HEK293 (cell line): ENCODE results near the gene CCL4.
"Not testable (repeated sequence)": the region's sequence is repeated elsewhere in the genome, so short reads cannot be mapped to it uniquely, and the experiment has no call there.

Experiments used
- CTCF ChIA-PET: fragments of 350-600 bp; formaldehyde crosslinking; extraction: SDS; loops from one replicate; lab custom pipeline; 2021; ENCODE audit warnings: antibody characterized with exemption; lab: Yijun Ruan, JAX
- POLR2A ChIA-PET: fragments of 300-600 bp; formaldehyde crosslinking; extraction: SDS; loops from one replicate; lab custom pipeline; 2020; ENCODE audit warnings: antibody characterized with exemption, inconsistent platforms; lab: Yijun Ruan, JAX
- H3K27ac ChIP-seq: fragments of 200-500 bp; sonication (Bioruptor generic); 2 replicates; pipeline ENCODE4 v1.5.1; 2014; ENCODE audit warnings: low read depth, low read length, control low read depth, inconsistent platforms; ENCODE audit errors: extremely low read depth
- H3K36me3 ChIP-seq, 2 experiments: fragments of 200-500 bp in 1 of 2; sonication (Bioruptor generic) in 1 of 2; 1 replicate in 1 of 2; 2 replicates in 1 of 2; pipeline ENCODE4 v1.5.1; 2014 to 2017; ENCODE audit warnings: inconsistent platforms in 2 of 2, low read length in 2 of 2; ENCODE audit not compliant: control insufficient read depth in 2 of 2, insufficient read depth in 1 of 2
- H3K4me1 ChIP-seq: fragments of 200-500 bp; sonication (Bioruptor generic); 2 replicates; pipeline ENCODE4 v1.5.1; 2014; ENCODE audit warnings: mild to moderate bottlenecking, low read length, inconsistent platforms; ENCODE audit not compliant: control insufficient read depth, insufficient read depth
- H3K4me3 ChIP-seq: 2 replicates; pipeline ENCODE4 v1.5.1; 2011; ENCODE audit warnings: low read depth, mild to moderate bottlenecking, control low read depth, low read length, moderate library complexity
- H3K9me3 ChIP-seq: fragments of 200-500 bp; sonication (Bioruptor generic); 2 replicates; pipeline ENCODE4 v1.5.1; 2014; ENCODE audit warnings: low read depth, low read length, inconsistent platforms; ENCODE audit not compliant: control insufficient read depth, insufficient read depth
- ELK4 ChIP-seq: IDR thresholded peaks from 2 replicates; pipeline ENCODE4 v1.6.1; 2011; ENCODE audit warnings: mild to moderate bottlenecking, low read depth, low read length, borderline replicate concordance
- HOXC10 ChIP-seq: sonication (generic); formaldehyde crosslinking; IDR thresholded peaks from 2 replicates; pipeline ENCODE4 v1.8.1; 2023; ENCODE audit warnings: mild to moderate bottlenecking, missing genetic modification reagents
- INSM2 ChIP-seq: fragments of 450-650 bp; formaldehyde crosslinking; IDR thresholded peaks from 2 replicates; pipeline ENCODE4 v1.5.1; 2016; ENCODE audit warnings: missing biosample characterization, missing genetic modification characterization
- KLF9 ChIP-seq: fragments of 450-650 bp; formaldehyde crosslinking; IDR thresholded peaks from 2 replicates; pipeline ENCODE4 v1.5.1; 2016; ENCODE audit warnings: missing biosample characterization, missing genetic modification characterization, low read depth
- OSR2 ChIP-seq: fragments of 450-650 bp; formaldehyde crosslinking; IDR thresholded peaks from 2 replicates; pipeline ENCODE4 v1.5.1; 2016; ENCODE audit warnings: missing biosample characterization, missing genetic modification characterization
- PRDM1 ChIP-seq: fragments of 450-650 bp; formaldehyde crosslinking; IDR thresholded peaks from 2 replicates; pipeline ENCODE4; 2016; ENCODE audit warnings: missing biosample characterization, missing genetic modification characterization
- SP7 ChIP-seq: fragments of 450-650 bp; formaldehyde crosslinking; IDR thresholded peaks from 2 replicates; pipeline ENCODE4 v1.5.1; 2016; ENCODE audit warnings: missing biosample characterization, missing genetic modification characterization
- ZNF148 ChIP-seq: fragments of 450-650 bp; formaldehyde crosslinking; IDR thresholded peaks from 2 replicates; pipeline ENCODE4 v1.5.0; 2017; ENCODE audit warnings: missing biosample characterization, missing genetic modification characterization, borderline replicate concordance
- ZNF157 ChIP-seq: fragments of 450-650 bp; formaldehyde crosslinking; IDR thresholded peaks from 2 replicates; pipeline ENCODE4 v1.5.1; 2016; ENCODE audit warnings: missing biosample characterization, missing genetic modification characterization
- ZNF2 ChIP-seq: fragments of 450-650 bp; formaldehyde crosslinking; IDR thresholded peaks from 2 replicates; pipeline ENCODE4 v1.5.1; 2016; ENCODE audit warnings: missing biosample characterization, missing genetic modification characterization
- ZNF366 ChIP-seq: fragments of 450-650 bp; formaldehyde crosslinking; conservative IDR thresholded peaks from 2 replicates; pipeline ENCODE4 v1.5.1; 2016; ENCODE audit warnings: missing biosample characterization, missing genetic modification characterization
- ZNF391 ChIP-seq: fragments of 450-650 bp; formaldehyde crosslinking; IDR thresholded peaks from 2 replicates; pipeline ENCODE4 v1.5.1; 2016; ENCODE audit warnings: low read depth, missing biosample characterization, missing genetic modification characterization, borderline replicate concordance
- ZNF404 ChIP-seq: fragments of 450-650 bp; formaldehyde crosslinking; IDR thresholded peaks from 2 replicates; pipeline ENCODE4 v1.5.1; 2017; ENCODE audit warnings: missing biosample characterization, missing genetic modification characterization
- ZNF416 ChIP-seq: fragments of 450-650 bp; formaldehyde crosslinking; IDR thresholded peaks from 2 replicates; pipeline ENCODE4 v1.5.1; 2016; ENCODE audit warnings: missing biosample characterization, missing genetic modification characterization
- ZNF473 ChIP-seq: fragments of 450-650 bp; formaldehyde crosslinking; IDR thresholded peaks from 2 replicates; pipeline ENCODE4 v1.5.1; 2017; ENCODE audit warnings: missing biosample characterization, missing genetic modification characterization
- ZNF521 ChIP-seq: fragments of 450-650 bp; formaldehyde crosslinking; IDR thresholded peaks from 2 replicates; pipeline ENCODE4 v1.5.1; 2017; ENCODE audit warnings: missing biosample characterization, mild to moderate bottlenecking, missing genetic modification characterization
- ZNF560 ChIP-seq: fragments of 450-650 bp; formaldehyde crosslinking; IDR thresholded peaks from 2 replicates; pipeline ENCODE4 v1.5.1; 2017; ENCODE audit warnings: missing biosample characterization, missing genetic modification characterization, borderline replicate concordance
- ZNF580 ChIP-seq: fragments of 450-650 bp; formaldehyde crosslinking; IDR thresholded peaks from 2 replicates; pipeline ENCODE4 v1.5.1; 2016; ENCODE audit warnings: missing biosample characterization, missing genetic modification characterization
- ZNF626 ChIP-seq: fragments of 450-650 bp; sonication (Bioruptor Pico); formaldehyde crosslinking; IDR thresholded peaks from 2 replicates; pipeline ENCODE4 v1.5.1; 2018; ENCODE audit warnings: missing biosample characterization, missing genetic modification characterization, inconsistent platforms
- ZNF677 ChIP-seq: fragments of 450-650 bp; IDR thresholded peaks from 2 replicates; pipeline ENCODE4 v1.5.0; 2018; ENCODE audit warnings: missing biosample characterization, mild to moderate bottlenecking, missing genetic modification characterization, moderate library complexity
- ZSCAN18 ChIP-seq: fragments of 450-650 bp; formaldehyde crosslinking; IDR thresholded peaks from 2 replicates; pipeline ENCODE4 v1.5.1; 2016; ENCODE audit warnings: missing biosample characterization, missing genetic modification characterization
- ZSCAN5A ChIP-seq: fragments of 450-650 bp; formaldehyde crosslinking; IDR thresholded peaks from 2 replicates; pipeline ENCODE4 v1.5.1; 2016; ENCODE audit warnings: missing biosample characterization, missing genetic modification characterization

The CCL4 gene

GRCh38 chr17:36092230-36092629, 11.4 kb upstream of the CCL4 start:
- Histone ChIP-seq H3K27ac (no peak overlapping the region), H3K9me3 (no peaks in the 10 kb centered on the region), H3K4me1 (no peaks in the 10 kb centered on the region), H3K36me3 (no peaks in the 10 kb centered on the region), H3K4me3 (no peak overlapping the region)
- TF ChIP-seq ZNF521 (tag by site-specific recombination): no peak
- no peak for TF ChIP-seq SP7 (tag by site-specific recombination)
- no peak for TF ChIP-seq ELK4
- no peak for TF ChIP-seq ZNF473 (tag by site-specific recombination)
- TF ChIP-seq INSM2 (tag by site-specific recombination): no peak
- TF ChIP-seq ZNF391 (tag by site-specific recombination): no peak
- no peak for TF ChIP-seq KLF9 (tag by site-specific recombination)
- no peak for TF ChIP-seq ZNF157
- TF ChIP-seq OSR2 (tag by site-specific recombination): no peak
- POLR2A ChIA-PET: no interaction called here
- CTCF ChIA-PET: interaction anchor here (0.7 kb wide), 1 partner anchor 27 kb away, joined by 3 read pairs; no protein-coding TSS in a partner anchor

GRCh38 chr17:36092715-36093114, 10.9 kb upstream of the CCL4 start:
- POLR2A ChIA-PET, H3K4me3 ChIP-seq, H3K27ac ChIP-seq, H3K4me1 ChIP-seq, H3K36me3 ChIP-seq, H3K9me3 ChIP-seq, CTCF ChIA-PET: not testable (repeated sequence)

GRCh38 chr17:36094232-36094631, 9.4 kb upstream of the CCL4 start:
- no peak overlapping the region for H3K4me3 ChIP-seq
- no peak overlapping the region for H3K27ac ChIP-seq
- H3K9me3 ChIP-seq: no peaks in the 10 kb centered on the region
- CTCF ChIA-PET: no interaction called here
- POLR2A ChIA-PET: no interaction called here
- H3K36me3 ChIP-seq: no peaks in the 10 kb centered on the region
- no peaks in the 10 kb centered on the region for H3K4me1 ChIP-seq
- no peak for TF ChIP-seq ZNF416 (tag by site-specific recombination)
- TF ChIP-seq ZNF580 (tag by site-specific recombination): no peak
- TF ChIP-seq ZNF626 (tag by site-specific recombination): no peak
- no peak for TF ChIP-seq ZNF2 (tag by site-specific recombination)
- peak; percentile 75 for TF ChIP-seq ZNF366
- TF ChIP-seq ZNF148 (tag by site-specific recombination): no peak
- TF ChIP-seq INSM2 (tag by site-specific recombination): no peak
- no peak for TF ChIP-seq ZSCAN18
- TF ChIP-seq ZNF404 (tag by site-specific recombination): no peak
- no peak for TF ChIP-seq ZNF560 (tag by site-specific recombination)
- peak; percentile 88 for TF ChIP-seq PRDM1 (tag by site-specific recombination)
- no peak for TF ChIP-seq ZSCAN5A
- TF ChIP-seq HOXC10 (CRISPR knock-in tag): no peak
- no peak for TF ChIP-seq ZNF677
